NT2/D1 (cell line): Measurements from ENCODE around the gene NFE2L1.
A peak's percentile ranks its signal among the peaks of the same experiment; 100 is the strongest.

Experiments used
- DNase-seq: peaks from one replicate; pipeline ENCODE4 v3.0.0-alpha.2; 2011; ENCODE audit warnings: low read depth, low spot score
- H3K27me3 ChIP-seq: 2 replicates; pipeline ENCODE4 v1.6.0; 2011; ENCODE audit warnings: mild to moderate bottlenecking; ENCODE audit not compliant: insufficient read length, insufficient read depth
- H3K36me3 ChIP-seq: 2 replicates; pipeline ENCODE4 v1.6.1; 2011; ENCODE audit warnings: mild to moderate bottlenecking, low read length, mixed read lengths; ENCODE audit not compliant: insufficient read depth, insufficient read length
- H3K4me1 ChIP-seq: 2 replicates; pipeline ENCODE4 v1.5.1; 2011; ENCODE audit not compliant: insufficient read depth, insufficient read length
- H3K4me3 ChIP-seq: 2 replicates; pipeline ENCODE4 v1.5.1; 2011; ENCODE audit warnings: low read depth; ENCODE audit not compliant: insufficient read length
- H3K9ac ChIP-seq: 2 replicates; pipeline ENCODE4 v1.6.0; 2011; ENCODE audit warnings: low read depth; ENCODE audit not compliant: insufficient read length
- H3K9me3 ChIP-seq: 2 replicates; pipeline ENCODE4 v1.5.1; 2011; ENCODE audit warnings: mild to moderate bottlenecking, low read length; ENCODE audit not compliant: insufficient read depth
- SUZ12 ChIP-seq: IDR thresholded peaks from 2 replicates; pipeline ENCODE4 v1.6.1; 2011; ENCODE audit not compliant: insufficient read length, insufficient read depth; ENCODE audit errors: extremely low read depth
- YY1 ChIP-seq: IDR thresholded peaks from 2 replicates; pipeline ENCODE4 v1.6.1; 2011; ENCODE audit not compliant: insufficient read length, insufficient read depth
- ZNF274 ChIP-seq: IDR thresholded peaks from 2 replicates; pipeline ENCODE4 v1.6.1; 2011; ENCODE audit warnings: mild to moderate bottlenecking, low read depth, low read length

The NFE2L1 gene

DNA sequence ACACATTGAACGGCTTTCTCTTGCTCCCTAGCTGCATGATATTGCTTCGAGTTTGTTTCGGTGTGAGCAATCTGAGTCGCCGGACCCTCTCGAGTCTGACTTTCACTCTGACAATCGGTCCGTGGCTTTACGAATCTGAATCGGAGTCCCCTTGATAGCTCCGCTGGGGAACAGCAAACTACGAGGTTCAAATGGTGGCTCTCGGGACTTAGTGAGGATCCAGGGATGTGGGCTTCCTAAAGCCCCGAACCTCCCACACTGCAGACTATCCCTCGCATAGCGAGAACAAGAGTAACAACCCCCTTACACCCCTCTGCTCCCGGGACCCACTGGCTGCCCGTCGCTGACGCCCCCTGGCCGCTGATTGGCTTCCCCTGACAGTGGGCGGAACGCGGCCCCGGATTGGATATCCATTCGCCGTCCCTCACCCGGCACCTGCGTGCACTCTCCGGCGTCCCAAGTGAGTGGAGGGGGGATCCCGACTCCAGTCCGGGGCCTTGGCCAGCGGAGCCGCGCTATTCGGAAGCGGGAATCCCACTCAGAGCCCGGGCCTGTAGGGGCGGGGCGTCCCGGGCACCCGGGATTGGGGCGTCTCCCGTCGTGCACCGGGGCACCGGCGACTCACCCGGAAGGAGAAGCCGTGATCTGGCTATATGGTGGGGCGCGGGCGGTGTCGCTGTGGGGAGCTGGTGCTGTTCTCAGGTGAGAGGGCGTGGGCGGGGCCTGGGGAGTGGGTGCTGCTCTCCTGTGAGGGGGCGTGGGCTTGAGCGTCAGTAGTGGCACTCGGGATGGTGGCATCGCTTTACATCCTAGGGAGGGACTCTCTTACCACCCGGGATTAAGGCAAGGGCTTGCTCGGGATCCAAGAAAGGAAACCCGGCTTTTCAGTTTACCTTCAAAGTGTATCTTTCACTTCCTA is 59.2 kb downstream of the NFE2L1 start, which contains the start of gene SNX11:
TSS of gene SNX11 (plus strand) at position 630 of the 919 bp plus-strand sequence. CDS start 4,278 bp downstream, outside the sequence.
- Histone ChIP-seq H3K4me3 (peak within 1 kb of the TSS; percentile 84), H3K27me3 (peaks cover 9% of the 10 kb centered on the region), H3K36me3 (peaks cover 3% of the 10 kb centered on the region), H3K9me3 (peaks cover 7% of the 10 kb centered on the region; the same call in 1 of the 2 replicates), H3K9ac (peak within 1 kb of the TSS; percentile 61), H3K4me1 (no peaks in the 10 kb centered on the region)
- peak; percentile 71 for DNase-seq
- TF ChIP-seq ZNF274 (no peak), YY1 (peak; percentile 15)

DNA sequence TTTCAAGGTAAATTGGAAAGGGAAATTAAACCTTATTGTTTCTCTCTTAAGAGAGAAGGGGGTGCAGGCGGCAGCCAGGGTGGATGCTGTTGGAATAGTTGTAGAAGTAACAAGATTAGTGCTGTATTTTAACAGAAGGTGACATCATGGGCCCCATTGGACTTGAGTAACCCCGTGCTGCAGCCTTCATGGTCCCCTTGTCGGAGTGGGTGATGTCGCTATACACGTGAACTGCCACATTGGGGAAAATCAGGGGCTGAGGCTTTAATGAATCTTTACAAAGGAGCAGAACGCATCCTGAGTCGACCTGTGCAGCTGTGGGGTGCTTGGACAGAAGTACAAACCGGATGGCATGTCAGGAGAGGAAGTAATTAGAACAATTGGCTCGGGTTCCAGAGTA is 62.6 kb downstream of the NFE2L1 start:
- Histone ChIP-seq H3K4me3 (no peak overlapping the region), H3K9me3 (no peaks in the 10 kb centered on the region), H3K9ac (no peak overlapping the region), H3K36me3 (peaks cover 25% of the 10 kb centered on the region), H3K27me3 (peaks cover 9% of the 10 kb centered on the region), H3K4me1 (no peaks in the 10 kb centered on the region)
- TF ChIP-seq YY1 (no peak), ZNF274 (no peak), SUZ12 (no peak)
- no peak for DNase-seq
